H1 (cell line): ENCODE results near the gene CACNG6. TPM values are rescaled to one million over a fixed set of nuclear protein-coding genes. Genes with fewer than 3 reads are reported as not detected.

Source experiments
- BCL11A ChIP-seq, 2 experiments: IDR thresholded peaks; one replicate each; pipeline ENCODE4 v1.6.1; 2011; ENCODE audit warnings: low read depth in 2 of 2, low read length in 2 of 2, mild to moderate bottlenecking in 2 of 2
- CHD1 ChIP-seq: IDR thresholded peaks from 2 replicates; pipeline ENCODE4 v1.6.1; 2012; ENCODE audit warnings: low read depth, low read length, improper control_type of control experiment
- KDM5A ChIP-seq: fragments of 200-600 bp; IDR thresholded peaks from 2 replicates; pipeline ENCODE4 v1.7.1; 2012; ENCODE audit warnings: mild to moderate bottlenecking, low read length, inconsistent platforms, mixed read lengths
- NRF1 ChIP-seq: IDR thresholded peaks from 2 replicates; pipeline ENCODE4 v1.6.1; 2011; ENCODE audit warnings: mild to moderate bottlenecking, low read depth, low read length, improper control_type of control experiment
- POLR2A ChIP-seq, 2 experiments: IDR thresholded peaks; 1 replicate in 1 of 2; 2 replicates in 1 of 2; pipeline ENCODE4 v1.6.1; 2011; ENCODE audit warnings: low read depth in 2 of 2, low read length in 2 of 2, mild to moderate bottlenecking in 2 of 2; ENCODE audit errors: control extremely low read depth in 1 of 2
- RBBP5 ChIP-seq: IDR thresholded peaks from 2 replicates; pipeline ENCODE4 v1.7.1; 2012; ENCODE audit warnings: low read depth, mild to moderate bottlenecking, inconsistent platforms, low read length, moderate library complexity, borderline replicate concordance
- SP4 ChIP-seq: IDR thresholded peaks from 2 replicates; pipeline ENCODE4 v1.6.1; 2012; ENCODE audit warnings: low read length, inconsistent platforms
- TEAD4 ChIP-seq: IDR thresholded peaks from 2 replicates; pipeline ENCODE4 v1.6.1; 2012; ENCODE audit warnings: low read depth, low read length, inconsistent platforms, mixed read lengths
- polyA plus RNA-seq, 7 experiments: library from polyadenylated mRNA; depleted of rRNA in 3 of 7; stranded (reverse) in 5 of 7; unstranded in 2 of 7; fragments of >200 nt in 5 of 7; fragments of 200-250 nt in 2 of 7; gene quantifications; 1 replicate in 5 of 7; 2 replicates in 1 of 7; 4 replicates in 1 of 7; pipeline versions ENCODE4 v1.2.1 to v1.2.3, GENCODE V29; 2011 to 2013; ENCODE audit warnings: missing spikeins in 2 of 7, mixed read lengths in 2 of 7
- total RNA-seq: library from RNA; stranded (reverse); fragmentation: NEBNext Ultra II Directional; extraction: Animal tissue kit (Norgen Biotek cat#: 25700); gene quantifications from 2 replicates; pipeline ENCODE4 v1.2.1, GENCODE V29; 2021

Gene CACNG6
- total and polyA plus RNA-seq, 2 of the 8 experiments (the other 6 are each of a cell fraction or from before 2014, with no cell fraction given): 1.2 to 1.6 TPM

GRCh38 chr19:53992211-53992610 lies 774 bp downstream of the CACNG6 start (continued):
- no peak for TF ChIP-seq RBBP5
- TF ChIP-seq SP4: no peak
- TF ChIP-seq KDM5A: no peak
- no peak for TF ChIP-seq TEAD4
- TF ChIP-seq CHD1: no peak
- TF ChIP-seq POLR2A (IDR thresholded peaks at IDR 0.05; ENCODE audit: control extremely low read depth in 1 of 2, low read depth in 2 of 2, low read length in 2 of 2): no peak
- no peak for TF ChIP-seq BCL11A (IDR thresholded peaks at IDR 0.05; ENCODE audit: low read depth in 2 of 2, low read length in 2 of 2)
- TF ChIP-seq NRF1: no peak
